Stimulated activated CD4-positive, alpha-beta T cell treated with anti-CD3 and anti-CD28 coated beads, Interleukin-1b, Interleukin-23, amount 100 ng/mL, for 4 hours (primary cell): ENCODE measurements around the gene CSPG4.

Source experiments
- DNase-seq, 2 donors: peaks; one replicate each; pipeline ENCODE4 v3.0.0-alpha.2; 2020; ENCODE audit warnings: low read depth in 2 of 2

Gene CSPG4

DNA sequence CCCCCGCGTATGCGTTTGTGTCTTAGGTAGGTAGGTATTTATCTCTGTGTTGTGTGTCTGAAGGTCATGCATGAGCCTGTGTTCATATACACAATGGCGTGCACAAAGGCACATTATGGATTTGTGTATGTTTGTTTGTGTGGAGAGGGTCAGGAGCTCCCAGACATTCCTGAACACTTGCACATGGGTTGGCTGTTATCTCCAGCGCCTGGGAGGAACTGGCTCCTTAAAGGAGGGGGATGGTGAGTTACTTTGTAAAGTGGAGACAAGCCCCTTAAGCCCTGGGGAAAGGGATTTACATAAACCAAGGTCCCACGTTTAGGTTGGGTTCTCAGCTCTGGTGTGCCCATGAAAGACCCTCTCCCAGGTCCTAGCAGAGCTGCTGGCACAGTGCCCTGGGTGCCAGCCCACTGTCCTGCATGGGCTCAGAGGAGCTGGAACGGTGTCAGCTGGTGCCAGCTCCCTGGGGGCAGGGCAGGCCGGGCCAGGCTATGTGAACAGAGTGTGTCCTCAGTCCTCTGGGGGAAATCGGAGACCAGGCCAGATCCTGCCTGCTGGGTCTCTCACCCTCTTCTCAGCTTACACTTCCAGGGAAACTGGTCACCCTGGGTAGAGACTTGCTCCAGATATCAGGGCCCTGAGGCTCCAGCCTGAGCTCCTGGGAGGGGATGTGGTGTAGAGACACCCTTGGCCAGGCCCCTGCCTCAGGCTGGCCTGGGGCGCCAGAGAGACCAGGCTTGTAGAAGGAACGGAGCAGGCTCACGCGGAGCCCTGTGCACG lies 39.8 kb downstream of the CSPG4 start:
- DNase-seq = no peak

DNA sequence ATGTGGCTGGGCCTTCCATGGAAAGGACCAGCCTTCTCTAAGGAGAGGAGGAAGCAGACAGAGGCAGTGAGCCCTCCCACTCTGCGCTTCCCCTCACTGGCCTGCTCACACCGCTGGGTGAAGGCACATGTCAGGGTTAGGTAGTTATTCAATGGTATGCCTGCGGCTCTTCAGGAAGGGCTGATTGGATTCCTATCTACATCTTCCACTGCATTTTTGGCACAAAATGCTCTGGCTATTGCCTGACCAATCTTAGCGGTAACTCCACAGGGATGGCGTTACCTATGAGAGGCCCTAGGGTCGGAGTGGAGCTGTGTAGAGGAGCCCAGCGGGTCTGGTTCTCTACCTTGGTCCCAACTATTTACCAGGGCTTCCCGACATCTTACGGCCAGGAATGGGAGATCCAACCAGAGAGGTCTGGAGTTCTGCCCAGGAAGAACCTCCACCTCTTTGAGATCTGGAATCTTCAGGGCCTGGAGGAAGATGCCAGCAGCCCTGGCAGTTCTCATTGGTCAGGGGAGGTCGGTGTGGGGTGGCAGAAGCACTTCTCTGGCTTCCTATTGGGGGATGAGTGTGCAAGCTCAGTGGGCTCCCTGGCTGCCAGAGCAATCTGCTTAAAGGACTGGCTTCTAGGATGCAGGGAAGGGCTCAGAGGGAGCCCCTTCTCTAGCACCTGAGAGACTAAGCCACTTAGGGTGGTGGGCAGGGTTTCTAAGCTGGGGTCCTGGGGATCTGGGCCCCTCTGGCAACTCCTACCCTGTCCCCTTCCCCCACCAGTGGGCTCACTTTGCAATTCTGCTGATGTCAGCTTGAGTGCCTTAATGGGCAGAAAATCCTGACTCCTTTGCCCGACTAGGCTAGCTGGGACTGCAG lies 40.7 kb downstream of the CSPG4 start:
- DNase-seq = no peak

DNA sequence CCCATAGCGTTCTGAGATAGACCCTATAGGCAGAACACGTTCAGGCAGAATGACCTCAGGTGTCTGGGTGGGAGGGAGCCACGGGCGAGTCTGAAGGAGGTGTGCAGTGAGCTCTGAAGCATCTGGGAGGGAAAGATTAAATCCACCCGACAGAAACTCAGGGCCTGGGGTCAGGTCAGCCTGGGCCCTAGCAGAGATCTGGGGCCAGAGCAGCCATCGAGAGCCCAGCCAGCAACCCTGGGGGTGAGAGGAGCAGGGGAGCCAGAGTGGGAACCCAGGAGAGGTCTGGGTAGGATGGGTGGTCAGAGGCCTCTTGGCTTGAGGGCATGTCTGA lies 42.8 kb downstream of the CSPG4 start:
- no peak for DNase-seq

DNA sequence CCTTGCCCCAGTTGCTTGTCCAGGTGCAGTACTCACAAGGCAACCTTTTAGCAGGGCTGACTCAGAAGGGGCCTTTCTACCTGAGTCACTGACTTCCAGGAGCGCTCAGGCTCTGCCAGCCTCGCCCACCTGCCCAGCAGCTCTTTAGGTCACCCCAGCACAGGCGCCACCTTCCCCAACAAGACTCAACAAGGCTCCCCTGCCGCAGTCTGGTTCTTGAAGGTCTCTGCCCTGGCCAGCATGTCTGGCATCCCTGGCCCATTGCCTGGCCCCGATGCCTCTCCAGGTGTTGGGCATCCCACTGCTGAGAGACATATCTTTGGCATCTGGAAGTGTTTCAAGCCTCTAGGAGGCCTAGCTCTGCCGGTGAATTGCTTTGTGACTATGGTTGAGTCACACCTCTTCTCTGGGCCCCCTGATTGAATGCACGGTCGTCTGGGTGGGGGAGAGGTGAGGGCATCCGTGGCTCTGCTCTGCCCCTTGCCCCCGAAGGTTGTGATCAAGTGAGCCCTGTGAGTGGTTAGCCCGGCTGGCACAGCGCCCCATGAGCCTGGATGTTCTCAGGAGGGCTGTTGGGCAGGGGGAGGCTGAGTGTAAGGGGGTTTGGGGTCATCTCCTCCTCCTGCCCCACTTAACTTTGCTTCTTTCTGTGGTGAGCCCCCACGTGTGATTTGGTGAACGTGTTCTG lies 43.3 kb downstream of the CSPG4 start:
- DNase-seq = no peak

DNA sequence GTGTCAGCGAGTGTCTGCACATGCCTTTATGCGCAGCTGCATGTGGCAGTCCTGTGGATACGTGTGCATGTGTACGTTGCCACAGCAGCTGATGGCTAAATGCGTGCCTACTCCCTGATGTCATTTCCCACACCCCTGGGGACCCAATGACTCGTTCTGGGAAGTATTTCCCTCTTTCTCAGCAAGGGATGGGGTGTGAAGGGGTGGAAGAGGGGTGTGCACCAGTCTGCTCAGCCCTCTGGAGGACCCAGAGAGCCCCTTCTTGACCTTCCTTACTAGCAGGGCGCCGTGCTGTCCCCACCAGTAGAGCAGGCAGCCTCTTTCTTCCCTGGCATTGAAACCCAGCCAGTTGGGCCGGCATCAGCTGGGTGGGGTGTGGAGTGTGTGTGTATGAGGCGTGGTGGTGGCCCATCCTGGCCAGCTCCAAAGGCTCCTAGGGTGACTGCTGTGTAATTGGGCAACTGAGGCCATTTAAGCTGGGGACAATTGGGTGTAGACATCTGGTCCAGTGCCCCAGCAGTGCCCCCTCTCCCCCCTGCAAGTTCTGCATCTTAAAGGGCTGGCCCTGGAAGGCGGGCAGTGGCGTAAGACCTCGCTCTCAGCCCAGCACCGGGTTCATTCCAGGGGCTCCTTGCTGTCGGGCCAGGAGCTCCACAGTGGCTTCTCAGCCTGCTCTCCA lies 45.7 kb downstream of the CSPG4 start:
- DNase-seq = no peak

DNA sequence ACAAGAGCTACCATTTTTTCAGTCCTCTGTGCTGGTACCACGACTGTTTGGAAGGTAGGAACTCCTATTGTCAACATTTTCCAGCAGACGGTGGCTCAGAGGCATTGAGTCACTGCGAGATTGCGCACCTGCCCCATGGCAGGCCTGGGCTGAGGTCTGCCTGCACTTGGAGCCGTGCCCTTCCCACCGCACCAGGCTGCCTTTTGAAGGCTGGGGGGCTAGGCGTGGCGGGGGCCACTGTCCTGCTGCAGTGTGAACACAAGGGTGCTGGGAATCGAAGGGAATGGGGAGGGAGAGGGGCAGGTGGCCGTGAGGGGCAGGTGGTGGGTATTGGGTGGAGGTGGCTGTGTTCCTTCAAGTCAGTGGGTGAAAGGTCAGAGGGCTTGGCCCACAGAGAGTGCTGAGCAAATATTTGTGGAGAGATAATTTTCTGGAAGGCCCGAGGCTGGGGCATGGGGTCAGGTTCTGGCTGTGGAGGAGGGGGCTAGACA lies 48.7 kb downstream of the CSPG4 start:
- DNase-seq = no peak

DNA sequence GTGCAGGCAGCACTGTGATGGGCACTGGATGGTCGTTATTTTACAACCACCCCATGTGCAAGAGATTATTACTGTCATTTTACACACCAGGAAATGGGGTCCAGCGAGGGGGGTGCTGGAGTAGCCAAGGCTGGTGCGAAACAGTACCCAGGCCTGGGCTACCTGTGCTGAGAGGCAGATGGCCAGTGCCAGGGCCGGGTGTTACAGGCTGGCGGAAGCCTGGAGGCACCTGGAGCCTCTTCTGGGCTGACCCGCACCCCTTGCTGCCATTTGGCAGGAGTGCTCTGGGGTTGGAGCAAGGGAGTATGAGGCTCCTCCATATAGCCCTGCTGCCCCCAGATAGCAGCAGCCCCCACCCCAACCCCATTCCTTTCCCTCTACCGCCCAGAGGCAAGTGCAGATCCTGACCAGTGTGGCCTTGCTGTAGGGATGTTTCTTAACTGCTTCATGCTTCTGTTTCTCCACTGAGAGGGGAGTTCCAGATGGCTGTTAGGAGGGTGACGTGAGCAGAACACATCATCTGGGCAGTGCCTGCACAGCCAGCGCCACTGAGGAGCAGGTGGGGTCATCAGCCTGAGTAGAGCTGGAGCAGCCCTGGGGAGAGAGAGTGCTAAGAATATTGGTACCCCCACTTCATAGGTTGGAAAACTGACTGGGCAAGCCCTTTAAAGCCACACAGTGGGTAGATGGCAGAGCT lies 49.7 kb downstream of the CSPG4 start:
- no peak for DNase-seq

DNA sequence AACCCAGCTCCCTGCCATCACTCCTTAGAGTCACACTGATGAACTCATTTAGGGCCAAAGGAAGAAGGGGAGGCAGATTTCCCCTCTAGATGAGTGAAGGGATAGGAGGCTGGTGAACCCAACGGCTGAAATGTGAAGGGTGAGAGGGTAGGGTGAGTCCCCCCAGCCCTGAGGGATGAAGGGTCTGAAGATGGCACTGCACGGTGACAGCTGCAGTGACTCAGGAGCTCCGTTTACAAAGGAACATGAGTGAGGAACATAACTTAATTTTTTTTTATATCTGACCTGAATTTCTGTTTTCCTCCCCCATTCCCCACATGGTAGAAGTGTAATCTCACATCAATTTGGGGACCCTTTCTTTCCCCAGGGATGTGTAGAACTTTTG lies 50.9 kb downstream of the CSPG4 start:
- no peak for DNase-seq

DNA sequence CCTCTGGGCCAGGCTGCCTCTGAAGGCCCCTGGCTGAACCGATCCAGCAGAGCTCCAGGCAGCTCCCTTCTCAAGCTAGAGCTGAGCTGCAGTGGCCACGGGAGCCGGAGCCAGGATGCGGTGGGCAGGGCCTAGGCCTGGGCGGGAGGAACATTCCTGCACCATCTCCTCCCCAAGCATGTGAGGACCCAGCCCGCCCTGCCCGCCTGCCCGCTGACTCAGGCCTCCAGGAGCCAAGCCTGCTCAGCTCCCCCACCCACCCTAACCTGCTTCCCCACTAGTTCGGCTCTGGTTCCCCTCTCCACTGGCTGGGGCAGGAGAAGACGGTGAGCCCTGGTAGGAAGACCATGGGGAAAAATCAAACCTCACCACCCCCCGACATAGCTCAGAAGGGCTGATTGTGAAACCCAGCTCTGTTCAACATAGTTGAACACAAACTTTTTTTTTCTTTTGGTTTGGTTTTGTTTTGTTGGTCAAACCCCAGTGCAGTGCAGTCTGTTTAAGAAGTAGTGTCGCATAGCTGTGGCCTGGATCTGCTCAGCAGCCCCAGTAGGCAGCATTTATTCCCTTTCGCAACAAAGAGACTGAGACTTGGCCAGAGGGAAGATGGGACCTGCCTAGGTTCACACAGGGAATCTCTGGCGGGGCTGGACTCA lies 51.4 kb downstream of the CSPG4 start:
- no peak for DNase-seq

DNA sequence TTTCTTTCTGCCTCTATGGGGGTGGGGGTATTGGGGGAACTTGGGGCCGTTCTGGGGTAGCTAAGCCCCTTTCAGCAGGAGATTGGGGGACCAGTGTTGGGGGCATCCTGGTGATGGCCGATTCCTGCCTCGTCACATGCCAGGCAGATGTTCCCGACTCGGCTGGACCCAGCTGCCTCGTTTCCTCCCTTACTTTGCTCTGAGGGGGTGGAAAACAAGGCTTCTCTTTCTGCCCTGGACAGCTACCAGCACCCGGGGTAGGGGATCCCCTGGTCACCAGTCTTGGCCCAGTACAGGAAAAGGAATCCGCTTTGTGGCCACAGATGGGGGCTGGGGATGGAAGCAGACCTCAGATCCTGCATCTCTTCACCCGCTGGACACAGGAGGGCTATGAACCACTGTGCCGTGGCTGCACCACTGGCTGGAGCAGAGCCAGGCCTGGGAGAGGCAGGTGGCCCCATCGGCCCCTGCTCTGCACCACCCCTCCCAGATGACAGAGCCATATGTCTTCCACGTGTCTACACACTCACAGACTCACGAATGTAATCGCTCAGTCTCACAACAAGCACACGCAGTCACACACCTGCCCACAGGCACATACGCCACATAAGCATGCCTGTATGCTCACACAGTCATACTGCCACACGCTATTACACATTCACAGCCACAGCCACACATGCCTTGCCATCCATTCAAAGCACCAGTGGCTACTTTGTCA lies 52.6 kb downstream of the CSPG4 start:
- no peak for DNase-seq

DNA sequence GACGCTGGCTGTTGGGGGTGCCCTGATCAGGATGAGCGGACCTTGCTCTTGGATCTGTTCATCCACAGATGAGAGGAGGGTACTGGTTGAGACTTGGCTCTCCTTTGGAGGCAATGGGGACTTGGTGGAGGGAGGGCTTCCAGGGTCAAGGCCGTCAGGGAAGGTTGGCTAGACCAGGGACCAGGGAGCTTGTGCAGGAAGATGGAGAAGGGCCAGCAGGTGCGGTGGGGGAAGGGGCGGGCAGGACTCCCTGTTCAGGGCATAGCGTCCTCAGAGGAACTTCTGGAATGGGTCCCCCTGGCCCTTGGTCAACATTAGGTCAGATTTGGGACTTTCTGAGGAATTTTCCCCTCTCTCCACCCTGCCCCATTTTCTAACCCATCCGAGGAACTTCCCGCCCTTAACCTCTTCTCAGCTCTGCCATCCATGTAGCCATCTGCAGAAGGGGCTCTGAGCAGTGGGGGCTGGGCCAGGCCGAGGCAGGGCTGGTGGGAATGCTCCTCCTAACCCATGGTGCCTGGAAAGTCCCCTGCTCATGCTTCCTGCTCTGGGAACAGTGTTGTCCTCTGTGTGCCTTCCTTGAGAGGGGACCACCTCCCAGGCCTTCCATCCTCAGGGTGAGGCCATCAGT lies 53.4 kb downstream of the CSPG4 start:
- no peak for DNase-seq

DNA sequence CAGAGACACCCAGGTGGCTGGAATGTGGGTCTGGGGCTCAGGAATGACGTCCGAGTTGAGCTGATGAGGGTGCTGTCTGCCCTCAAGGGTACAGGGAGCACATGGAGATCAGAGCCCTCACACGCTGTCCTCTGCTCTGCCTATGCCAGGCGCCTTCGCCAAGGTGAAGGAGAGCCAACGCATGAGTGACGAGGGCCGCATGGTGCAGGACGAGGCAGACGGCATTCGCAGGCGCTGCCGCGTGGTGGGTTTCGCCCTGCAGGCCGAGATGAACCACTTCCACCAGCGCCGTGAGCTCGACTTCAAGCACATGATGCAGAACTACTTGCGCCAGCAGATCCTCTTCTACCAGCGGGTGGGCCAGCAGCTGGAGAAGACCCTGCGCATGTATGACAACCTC lies 55.8 kb downstream of the CSPG4 start:
- DNase-seq = no peak

DNA sequence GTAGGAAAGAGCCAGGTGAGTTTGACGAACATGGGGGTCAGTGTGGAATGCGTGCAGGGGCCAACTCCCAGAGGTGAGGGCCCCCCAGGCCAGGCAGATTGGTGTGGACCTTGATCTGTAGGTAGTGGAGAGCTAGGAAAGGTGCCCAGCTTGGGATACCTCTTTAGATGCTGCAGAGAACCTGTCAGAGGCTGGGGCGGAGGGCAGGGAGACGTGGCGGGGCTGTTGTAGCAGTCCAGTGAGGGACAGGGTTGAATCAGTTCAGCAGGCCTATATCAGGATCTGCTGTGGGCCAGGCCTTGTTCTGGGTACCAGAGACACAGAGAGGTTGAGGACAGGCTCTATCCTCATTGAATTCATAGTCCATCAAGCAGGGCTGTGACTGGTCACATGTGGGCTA lies 56.3 kb downstream of the CSPG4 start:
- no peak for DNase-seq

DNA sequence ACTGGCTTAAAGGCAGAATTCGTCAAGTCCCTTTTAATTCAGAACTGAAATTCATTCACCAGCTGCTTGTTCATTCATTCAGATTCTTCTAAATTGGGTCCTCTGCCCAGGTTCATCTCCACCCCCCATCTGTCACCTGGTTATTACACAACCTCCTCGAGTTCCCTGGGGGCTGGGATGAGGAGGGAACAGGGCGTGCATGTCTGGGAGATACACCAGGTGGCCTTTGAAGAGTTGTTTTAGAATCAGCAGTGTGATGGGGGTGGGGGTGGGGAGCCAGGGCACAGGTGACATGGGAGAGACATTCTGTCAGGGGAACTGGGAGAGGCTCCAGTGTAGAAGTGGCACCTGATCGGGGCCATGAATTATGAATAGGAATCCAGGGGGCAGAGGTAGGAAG lies 56.7 kb downstream of the CSPG4 start:
- DNase-seq = no peak

DNA sequence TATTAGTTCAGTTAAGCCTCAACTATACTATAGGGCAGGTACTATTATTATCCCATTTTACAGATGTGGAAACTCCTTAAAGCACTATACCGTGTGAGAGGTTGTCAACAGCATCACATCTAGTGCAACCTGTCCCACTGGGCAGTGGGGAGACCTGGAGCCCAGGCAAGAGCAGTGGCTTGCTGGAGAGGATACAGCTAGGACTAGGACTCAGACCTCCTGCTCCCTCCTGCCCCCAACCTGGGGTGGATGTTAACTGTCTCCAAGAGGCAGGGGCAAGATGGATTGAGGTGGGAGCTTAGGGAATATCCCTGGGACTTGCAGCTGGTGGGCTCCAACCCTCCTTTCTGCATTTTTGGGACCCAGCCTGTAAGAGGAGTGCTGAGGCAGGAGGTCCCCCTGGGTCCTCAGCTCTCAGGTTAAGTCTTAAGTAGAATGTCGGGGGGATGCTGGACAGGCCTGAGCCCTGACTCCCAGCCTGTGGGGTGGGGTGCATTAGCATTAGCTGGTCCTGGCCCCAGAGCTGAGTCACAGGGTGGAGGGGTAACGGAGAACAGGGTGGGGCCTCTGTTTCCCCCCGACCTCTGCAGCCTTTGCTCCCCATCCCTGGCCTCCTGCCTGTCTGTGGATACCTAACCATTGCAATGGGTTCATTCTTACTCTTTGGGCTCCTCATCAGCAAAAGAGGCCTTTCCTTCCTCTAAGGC lies 58.3 kb downstream of the CSPG4 start:
- DNase-seq = no peak

DNA sequence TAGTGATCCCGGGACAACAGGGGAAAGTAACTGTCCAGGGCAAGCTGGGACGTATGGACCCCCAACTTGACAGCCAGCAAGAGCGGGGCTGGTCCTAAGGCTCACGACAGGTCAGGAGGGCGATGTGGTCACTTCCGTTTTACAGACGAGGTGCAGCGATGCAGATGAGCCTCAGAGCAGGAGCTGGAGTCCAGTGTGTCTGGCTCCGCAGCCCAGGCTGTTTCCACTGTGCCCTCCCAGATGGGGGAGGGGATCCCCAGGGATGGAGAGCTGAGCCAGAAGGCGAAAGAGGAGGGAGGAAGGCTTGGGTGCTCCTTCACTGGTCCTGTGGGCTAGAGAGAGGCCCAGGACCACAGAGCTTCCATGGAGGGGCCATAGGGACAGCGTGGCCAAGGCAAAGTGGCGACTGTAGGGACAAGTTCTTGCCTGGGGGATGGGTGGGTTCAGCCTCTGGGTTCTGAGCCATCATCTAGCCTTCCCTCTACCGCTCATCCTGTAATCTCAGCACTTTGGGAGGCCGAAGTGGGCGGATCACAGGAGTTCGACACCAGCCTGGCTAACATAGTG lies 59.2 kb downstream of the CSPG4 start:
- no peak for DNase-seq

DNA sequence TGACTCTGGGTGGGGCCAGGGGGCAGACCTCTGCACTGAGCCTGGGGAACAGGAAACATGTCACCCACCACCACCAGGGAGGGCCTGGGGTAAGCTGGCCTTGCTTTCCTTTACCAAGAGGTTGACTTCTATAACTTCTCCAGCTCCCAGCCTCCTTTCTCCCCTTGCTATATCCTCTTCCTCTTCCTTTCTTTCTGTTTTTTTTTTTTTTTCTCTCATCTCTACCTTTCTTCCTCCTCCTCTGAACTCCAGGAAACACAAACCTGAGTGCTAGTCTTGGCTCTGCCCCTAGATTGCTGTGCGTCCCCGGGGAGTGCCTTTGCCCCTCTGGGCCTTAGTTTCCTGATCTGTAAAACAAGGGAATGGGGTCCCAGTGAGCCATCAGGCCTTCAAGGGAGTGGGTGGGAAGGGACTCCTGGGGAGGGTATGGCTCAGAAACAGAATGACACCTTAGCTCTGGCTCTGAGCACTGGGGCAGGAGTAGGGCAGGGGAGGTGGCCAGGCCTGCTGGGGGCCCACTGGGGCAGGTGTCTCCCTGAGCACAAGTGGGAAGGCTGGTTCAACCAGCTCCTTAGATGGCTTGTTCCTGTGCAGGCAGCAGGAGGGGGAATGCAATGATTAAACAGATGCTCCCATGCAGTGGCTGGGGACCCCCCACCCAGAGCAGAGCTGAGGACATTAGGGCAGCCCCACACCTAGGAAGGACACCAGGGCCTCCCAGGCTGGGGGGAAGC lies 60.7 kb downstream of the CSPG4 start:
- no peak for DNase-seq
